Neural cell (in vitro differentiated cells): ENCODE measurements around the gene KRT12. TPM values are rescaled to one million over a fixed set of nuclear protein-coding genes. Genes with fewer than 3 reads are reported as not detected.

Experiments used
- H2AFZ ChIP-seq: fragments of 200-600, 300-800 bp; sonication (generic), shearing (Covaris generic); 2 replicates; pipeline ENCODE4 v1.6.0; 2014; ENCODE audit warnings: low read depth, mild to moderate bottlenecking, antibody characterized with exemption, low read length, moderate library complexity
- H3F3A ChIP-seq: fragments of 200-600 bp; shearing (Covaris generic); 2 replicates; pipeline ENCODE4 v1.6.1; 2016; ENCODE audit warnings: mild to moderate bottlenecking, moderate library complexity, mixed read lengths, antibody characterized with exemption, low read length; ENCODE audit not compliant: insufficient read depth, poor library complexity, severe bottlenecking
- H3K27ac ChIP-seq: fragments of 200-600, 300-800 bp; sonication (generic), shearing (Covaris generic); 2 replicates; pipeline ENCODE4 v1.5.1; 2014; ENCODE audit warnings: mild to moderate bottlenecking, low read length, moderate library complexity
- H3K27me3 ChIP-seq: fragments of 300-800, 200-600 bp; sonication (generic), shearing (Covaris generic); 2 replicates; pipeline ENCODE4 v1.6.0; 2014; ENCODE audit warnings: mild to moderate bottlenecking, low read depth, low read length, moderate library complexity; ENCODE audit not compliant: insufficient read depth
- H3K36me3 ChIP-seq: fragments of 300-800, 200-600 bp; sonication (generic), shearing (Covaris generic); 2 replicates; pipeline ENCODE4 v1.5.1; 2014; ENCODE audit warnings: mild to moderate bottlenecking, antibody characterized with exemption, low read length, moderate library complexity; ENCODE audit not compliant: insufficient read depth
- H3K4me2 ChIP-seq: fragments of 300-800, 200-600 bp; sonication (generic), shearing (Covaris generic); 2 replicates; pipeline ENCODE4 v1.6.0; 2014; ENCODE audit warnings: mild to moderate bottlenecking, low read length
- H3K4me3 ChIP-seq: fragments of 300-800, 200-600 bp; sonication (generic), shearing (Covaris generic); 2 replicates; pipeline ENCODE4 v1.5.1; 2014; ENCODE audit warnings: mild to moderate bottlenecking, low read length, moderate library complexity
- H3K79me2 ChIP-seq: fragments of 200-600 bp; shearing (Covaris generic); replicated peaks from 2 replicates; pipeline ENCODE4 v1.6.0; 2014; ENCODE audit warnings: mild to moderate bottlenecking, low read length, moderate library complexity; ENCODE audit not compliant: insufficient read depth
- H3K9ac ChIP-seq: fragments of 300-800, 200-600 bp; sonication (generic), shearing (Covaris generic); 2 replicates; pipeline ENCODE4 v1.6.1; 2016; ENCODE audit warnings: mild to moderate bottlenecking, low read length, mixed read lengths
- H3K9me2 ChIP-seq: fragments of 200-600 bp; shearing (Covaris generic); 2 replicates; pipeline ENCODE4 v1.6.1; 2016; ENCODE audit warnings: mild to moderate bottlenecking, low read length, mixed read lengths; ENCODE audit not compliant: insufficient read depth
- H3K9me3 ChIP-seq: fragments of 200-600, 300-800 bp; sonication (generic), shearing (Covaris generic); 2 replicates; pipeline ENCODE4 v1.6.1; 2016; ENCODE audit warnings: mild to moderate bottlenecking, mixed run types, low read length, moderate library complexity, mixed read lengths
- H4K20me1 ChIP-seq: fragments of 200-600 bp; shearing (Covaris generic); 2 replicates; pipeline ENCODE4 v1.6.1; 2016; ENCODE audit warnings: mild to moderate bottlenecking, mixed run types; ENCODE audit not compliant: insufficient read depth
- EP300 ChIP-seq: fragments of 450-650 bp; conservative IDR thresholded peaks from 2 replicates; pipeline ENCODE4 v1.6.1; 2014; ENCODE audit warnings: antibody characterized with exemption, mild to moderate bottlenecking, moderate library complexity; ENCODE audit not compliant: poor library complexity, severe bottlenecking
- EZH2 ChIP-seq: fragments of 200-600, 300-800 bp; shearing (Covaris generic), sonication (generic); IDR thresholded peaks from 2 replicates; pipeline ENCODE4 v1.6.1; 2014; ENCODE audit warnings: antibody characterized with exemption, low read length, borderline replicate concordance, mild to moderate bottlenecking; ENCODE audit not compliant: insufficient read depth, poor library complexity, severe bottlenecking
- MXI1 ChIP-seq: fragments of 450-650 bp; conservative IDR thresholded peaks from 2 replicates; pipeline ENCODE4 v1.6.1; 2014; ENCODE audit warnings: antibody characterized with exemption, mild to moderate bottlenecking; ENCODE audit not compliant: poor library complexity, severe bottlenecking
- POLR2AphosphoS5 ChIP-seq: IDR thresholded peaks from 2 replicates; pipeline ENCODE4 v1.6.1; 2012
- RAD21 ChIP-seq: fragments of 450-650 bp; conservative IDR thresholded peaks from 2 replicates; pipeline ENCODE4 v1.6.1; 2014; ENCODE audit warnings: antibody characterized with exemption, mild to moderate bottlenecking, moderate library complexity
- SMC3 ChIP-seq: fragments of 450-650 bp; conservative IDR thresholded peaks from 2 replicates; pipeline ENCODE4 v1.6.1; 2014; ENCODE audit warnings: antibody characterized with exemption, mild to moderate bottlenecking, moderate library complexity; ENCODE audit not compliant: poor library complexity
- TAF1 ChIP-seq: IDR thresholded peaks from 2 replicates; pipeline ENCODE4 v1.6.1; 2012; ENCODE audit warnings: low read depth
- polyA plus RNA-seq: library from polyadenylated mRNA; depleted of rRNA; stranded (reverse); fragments of >200 nt; gene quantifications from 2 replicates; pipeline ENCODE4 v1.2.3, GENCODE V29; 2014
- TF ChIP-seq, protein P1 (sequence below): fragments of 450-650 bp; IDR thresholded peaks from 2 replicates; pipeline ENCODE4 v1.5.1; 2014; ENCODE audit warnings: antibody characterized with exemption, mild to moderate bottlenecking, moderate library complexity; ENCODE audit not compliant: poor library complexity, severe bottlenecking
- TF ChIP-seq, protein P2 (sequence below): IDR thresholded peaks from 2 replicates; pipeline ENCODE4 v1.6.1; 2012; ENCODE audit warnings: borderline replicate concordance

The KRT12 gene
- polyA plus RNA-seq, 1 donor from 2014 or later, result not detected

DNA sequence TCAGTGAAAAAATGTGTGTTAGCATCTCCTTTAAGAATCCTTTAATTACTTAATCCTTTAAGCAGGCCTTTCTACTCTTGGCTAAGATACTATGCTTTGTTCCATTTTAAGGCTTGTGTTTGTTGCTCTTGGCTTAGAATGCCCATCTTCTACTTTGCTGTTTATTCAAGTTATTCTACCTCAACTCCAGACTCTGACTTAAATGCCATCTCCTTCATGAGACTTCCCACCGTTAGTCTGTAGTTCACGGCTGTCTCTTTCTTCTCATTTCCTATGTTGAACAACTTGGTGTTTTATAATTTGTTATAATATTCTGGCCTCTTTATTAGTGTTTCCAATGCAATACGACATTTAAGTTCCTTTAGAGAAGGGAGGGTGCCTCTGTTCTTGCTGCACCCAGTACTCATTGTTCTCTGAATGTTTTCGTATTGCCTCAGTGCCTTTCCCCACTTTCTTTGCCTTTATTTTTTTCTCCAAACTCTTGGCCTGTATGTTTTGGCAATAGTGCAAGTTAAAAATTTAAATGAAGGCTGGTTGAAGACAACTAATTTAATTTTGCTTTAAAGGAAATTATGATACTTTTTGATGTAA, 38.5 kb downstream of the KRT12 start:
- no peak overlapping the region for H3K27ac ChIP-seq
- TF ChIP-seq EP300 (no peak), TAF1 (no peak), MXI1 (no peak), SMC3 (no peak), RAD21 (no peak), POLR2AphosphoS5 (no peak), EZH2 (no peak)
- TF ChIP-seq, protein P1, sequence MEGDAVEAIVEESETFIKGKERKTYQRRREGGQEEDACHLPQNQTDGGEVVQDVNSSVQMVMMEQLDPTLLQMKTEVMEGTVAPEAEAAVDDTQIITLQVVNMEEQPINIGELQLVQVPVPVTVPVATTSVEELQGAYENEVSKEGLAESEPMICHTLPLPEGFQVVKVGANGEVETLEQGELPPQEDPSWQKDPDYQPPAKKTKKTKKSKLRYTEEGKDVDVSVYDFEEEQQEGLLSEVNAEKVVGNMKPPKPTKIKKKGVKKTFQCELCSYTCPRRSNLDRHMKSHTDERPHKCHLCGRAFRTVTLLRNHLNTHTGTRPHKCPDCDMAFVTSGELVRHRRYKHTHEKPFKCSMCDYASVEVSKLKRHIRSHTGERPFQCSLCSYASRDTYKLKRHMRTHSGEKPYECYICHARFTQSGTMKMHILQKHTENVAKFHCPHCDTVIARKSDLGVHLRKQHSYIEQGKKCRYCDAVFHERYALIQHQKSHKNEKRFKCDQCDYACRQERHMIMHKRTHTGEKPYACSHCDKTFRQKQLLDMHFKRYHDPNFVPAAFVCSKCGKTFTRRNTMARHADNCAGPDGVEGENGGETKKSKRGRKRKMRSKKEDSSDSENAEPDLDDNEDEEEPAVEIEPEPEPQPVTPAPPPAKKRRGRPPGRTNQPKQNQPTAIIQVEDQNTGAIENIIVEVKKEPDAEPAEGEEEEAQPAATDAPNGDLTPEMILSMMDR, result no peak
- TF ChIP-seq, protein P2, sequence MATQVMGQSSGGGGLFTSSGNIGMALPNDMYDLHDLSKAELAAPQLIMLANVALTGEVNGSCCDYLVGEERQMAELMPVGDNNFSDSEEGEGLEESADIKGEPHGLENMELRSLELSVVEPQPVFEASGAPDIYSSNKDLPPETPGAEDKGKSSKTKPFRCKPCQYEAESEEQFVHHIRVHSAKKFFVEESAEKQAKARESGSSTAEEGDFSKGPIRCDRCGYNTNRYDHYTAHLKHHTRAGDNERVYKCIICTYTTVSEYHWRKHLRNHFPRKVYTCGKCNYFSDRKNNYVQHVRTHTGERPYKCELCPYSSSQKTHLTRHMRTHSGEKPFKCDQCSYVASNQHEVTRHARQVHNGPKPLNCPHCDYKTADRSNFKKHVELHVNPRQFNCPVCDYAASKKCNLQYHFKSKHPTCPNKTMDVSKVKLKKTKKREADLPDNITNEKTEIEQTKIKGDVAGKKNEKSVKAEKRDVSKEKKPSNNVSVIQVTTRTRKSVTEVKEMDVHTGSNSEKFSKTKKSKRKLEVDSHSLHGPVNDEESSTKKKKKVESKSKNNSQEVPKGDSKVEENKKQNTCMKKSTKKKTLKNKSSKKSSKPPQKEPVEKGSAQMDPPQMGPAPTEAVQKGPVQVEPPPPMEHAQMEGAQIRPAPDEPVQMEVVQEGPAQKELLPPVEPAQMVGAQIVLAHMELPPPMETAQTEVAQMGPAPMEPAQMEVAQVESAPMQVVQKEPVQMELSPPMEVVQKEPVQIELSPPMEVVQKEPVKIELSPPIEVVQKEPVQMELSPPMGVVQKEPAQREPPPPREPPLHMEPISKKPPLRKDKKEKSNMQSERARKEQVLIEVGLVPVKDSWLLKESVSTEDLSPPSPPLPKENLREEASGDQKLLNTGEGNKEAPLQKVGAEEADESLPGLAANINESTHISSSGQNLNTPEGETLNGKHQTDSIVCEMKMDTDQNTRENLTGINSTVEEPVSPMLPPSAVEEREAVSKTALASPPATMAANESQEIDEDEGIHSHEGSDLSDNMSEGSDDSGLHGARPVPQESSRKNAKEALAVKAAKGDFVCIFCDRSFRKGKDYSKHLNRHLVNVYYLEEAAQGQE, result no peak
- no peaks in the 10 kb centered on the region for H3K36me3 ChIP-seq
- no peaks in the 10 kb centered on the region for H3K9me2 ChIP-seq
- H3F3A ChIP-seq, result no peaks in the 10 kb centered on the region
- H4K20me1 ChIP-seq, result no peaks in the 10 kb centered on the region
- H3K79me2 ChIP-seq, result no peaks in the 10 kb centered on the region
- no peak overlapping the region for H3K4me3 ChIP-seq
- H3K9me3 ChIP-seq, result no peaks in the 10 kb centered on the region
- H3K27me3 ChIP-seq, result no peaks in the 10 kb centered on the region
- H2AFZ ChIP-seq, result no peak overlapping the region
- H3K4me2 ChIP-seq, result no peak overlapping the region
- no peak overlapping the region for H3K9ac ChIP-seq

GRCh38 chr17:40827746-40828453, 39.1 kb downstream of the KRT12 start:
- Histone ChIP-seq H3K4me2 (no peak overlapping the region), H3K4me3 (no peak overlapping the region), H3K27me3 (no peaks in the 10 kb centered on the region), H3K9me2 (no peaks in the 10 kb centered on the region), H3K79me2 (no peaks in the 10 kb centered on the region), H3K36me3 (no peaks in the 10 kb centered on the region), H3K27ac (no peak overlapping the region), H3K9me3 (no peaks in the 10 kb centered on the region), H3K9ac (no peak overlapping the region), H4K20me1 (no peaks in the 10 kb centered on the region), H3F3A (no peaks in the 10 kb centered on the region), H2AFZ (no peak overlapping the region)
- TF ChIP-seq SMC3 (no peak), EP300 (no peak), MXI1 (no peak), RAD21 (no peak), TAF1 (no peak)
- TF ChIP-seq, protein P2, result no peak
- TF ChIP-seq, protein P1, result no peak
